Muscle layer of colon (tissue), 2 donors: ENCODE results near the gene CLSTN1.

ENCODE experiments used
- H3K27ac ChIP-seq: one replicate; pipeline ENCODE4 v1.7.0; 2013; ENCODE audit warnings: low read depth, mild to moderate bottlenecking, low read length, moderate library complexity
- H3K27me3 ChIP-seq, 2 donors: one replicate each; pipeline ENCODE4 v1.7.0; 2013; ENCODE audit warnings: low read length in 2 of 2, mild to moderate bottlenecking in 2 of 2; ENCODE audit not compliant: insufficient read depth in 2 of 2, control insufficient read depth in 1 of 2
- H3K36me3 ChIP-seq: one replicate; pipeline ENCODE4 v1.7.0; 2013; ENCODE audit warnings: mild to moderate bottlenecking, low read length; ENCODE audit not compliant: insufficient read depth
- H3K4me1 ChIP-seq: one replicate; pipeline ENCODE4 v1.7.0; 2013; ENCODE audit warnings: mild to moderate bottlenecking, low read length; ENCODE audit not compliant: insufficient read depth
- H3K4me3 ChIP-seq, 2 donors: one replicate each; pipeline ENCODE4 v1.7.0; 2013; ENCODE audit warnings: low read length in 2 of 2, low read depth in 1 of 2, mild to moderate bottlenecking in 1 of 2, moderate library complexity in 1 of 2
- H3K9ac ChIP-seq: one replicate; pipeline ENCODE4 v1.7.0; 2013; ENCODE audit warnings: low read length
- H3K9me3 ChIP-seq: one replicate; pipeline ENCODE4 v1.7.0; 2013; ENCODE audit warnings: mild to moderate bottlenecking, low read length
- donor health status: abdominal sarcoma.
- donor health status: Adenocarcinoma of cecum.

CLSTN1 gene

GRCh38 chr1:9723068-9723805, 100.5 kb downstream of the CLSTN1 start:
- no peak overlapping the region for H3K4me3 ChIP-seq
- peaks cover 25% of the 10 kb centered on the region for H3K36me3 ChIP-seq
- no peaks in the 10 kb centered on the region for H3K27me3 ChIP-seq
- no peaks in the 10 kb centered on the region for H3K9me3 ChIP-seq
- no peak overlapping the region for H3K27ac ChIP-seq
- no peaks in the 10 kb centered on the region for H3K4me1 ChIP-seq
- no peak overlapping the region for H3K9ac ChIP-seq

- H3K4me3 ChIP-seq: no peak overlapping the region
- H3K9me3 ChIP-seq: no peaks in the 10 kb centered on the region
- H3K27me3 ChIP-seq: no peaks in the 10 kb centered on the region
- peaks cover 22% of the 10 kb centered on the region for H3K36me3 ChIP-seq
- H3K9ac ChIP-seq: no peak overlapping the region
- H3K27ac ChIP-seq: no peak overlapping the region
- H3K4me1 ChIP-seq: no peaks in the 10 kb centered on the region
Observed at GRCh38 chr1:9722378-9722749, 101.4 kb downstream of the CLSTN1 start.

GRCh38 chr1:9721606-9722377, 102.0 kb downstream of the CLSTN1 start:
- H3K4me1 ChIP-seq: no peaks in the 10 kb centered on the region
- no peaks in the 10 kb centered on the region for H3K9me3 ChIP-seq
- no peak overlapping the region for H3K4me3 ChIP-seq
- H3K27me3 ChIP-seq: no peaks in the 10 kb centered on the region
- no peak overlapping the region for H3K9ac ChIP-seq
- H3K36me3 ChIP-seq: peaks cover 19% of the 10 kb centered on the region
- no peak overlapping the region for H3K27ac ChIP-seq

GRCh38 chr1:9720785-9721605, 102.8 kb downstream of the CLSTN1 start:
- Histone ChIP-seq H3K27me3 (no peaks in the 10 kb centered on the region), H3K36me3 (peaks cover 19% of the 10 kb centered on the region), H3K4me1 (no peaks in the 10 kb centered on the region), H3K9me3 (no peaks in the 10 kb centered on the region), H3K9ac (no peak overlapping the region), H3K4me3 (no peak overlapping the region), H3K27ac (no peak overlapping the region)

GRCh38 chr1:9719978-9720722, 103.6 kb downstream of the CLSTN1 start:
- H3K36me3 ChIP-seq: peaks cover 19% of the 10 kb centered on the region
- H3K9me3 ChIP-seq: no peaks in the 10 kb centered on the region
- H3K27me3 ChIP-seq: no peaks in the 10 kb centered on the region
- H3K4me3 ChIP-seq: no peak overlapping the region
- H3K9ac ChIP-seq: no peak overlapping the region
- no peaks in the 10 kb centered on the region for H3K4me1 ChIP-seq
- H3K27ac ChIP-seq: no peak overlapping the region

GRCh38 chr1:9718006-9718680, 105.6 kb downstream of the CLSTN1 start:
- Histone ChIP-seq H3K27me3 (no peaks in the 10 kb centered on the region), H3K27ac (no peak overlapping the region), H3K9ac (no peak overlapping the region), H3K36me3 (peaks cover 7% of the 10 kb centered on the region), H3K4me3 (no peak overlapping the region), H3K4me1 (no peaks in the 10 kb centered on the region), H3K9me3 (no peaks in the 10 kb centered on the region)

GRCh38 chr1:9717193-9718005, 106.4 kb downstream of the CLSTN1 start:
- Histone ChIP-seq H3K4me3 (peak overlapping the region in 1 of 2 donors; percentile 21), H3K27me3 (no peaks in the 10 kb centered on the region), H3K9ac (no peak overlapping the region), H3K27ac (no peak overlapping the region), H3K4me1 (no peaks in the 10 kb centered on the region), H3K36me3 (peaks cover 4% of the 10 kb centered on the region), H3K9me3 (no peaks in the 10 kb centered on the region)

GRCh38 chr1:9716404-9717192, 107.2 kb downstream of the CLSTN1 start:
- Histone ChIP-seq H3K27ac (no peak overlapping the region), H3K27me3 (no peaks in the 10 kb centered on the region), H3K9ac (no peak overlapping the region), H3K36me3 (peaks cover 4% of the 10 kb centered on the region), H3K9me3 (no peaks in the 10 kb centered on the region), H3K4me1 (no peaks in the 10 kb centered on the region), H3K4me3 (no peak overlapping the region)

- no peak overlapping the region for H3K4me3 ChIP-seq
- H3K9me3 ChIP-seq: no peaks in the 10 kb centered on the region
- no peaks in the 10 kb centered on the region for H3K36me3 ChIP-seq
- H3K27me3 ChIP-seq: no peaks in the 10 kb centered on the region
- no peaks in the 10 kb centered on the region for H3K4me1 ChIP-seq
- no peak overlapping the region for H3K9ac ChIP-seq
- no peak overlapping the region for H3K27ac ChIP-seq
Observed at GRCh38 chr1:9715536-9716226, 108.1 kb downstream of the CLSTN1 start.
